ENCODE results near the gene CD300LG.
A peak's percentile ranks its signal among the peaks of the same experiment; 100 is the strongest.

Gene CD300LG

GRCh38 chr17:43907425-43907981, 60.5 kb downstream of the CD300LG start, which contains the start of gene MPP2:
MPP2 (minus strand) TSS chr17:43907536; CDS start chr17:43904460, 3,076 bp downstream.
- DNase-seq (ENCODE audit: low spot score in 2 of 2) (peak; percentile 30 to 57), ATAC-seq (ENCODE audit: low read depth) (peak; percentile 66)
- Mint-ChIP-seq H3K27ac (no peak within 1 kb of the TSS), H3K9me3 (no peaks in the 10 kb centered on the region), H3K4me3 (peak within 1 kb of the TSS; percentile 78), H3K27me3 (peaks cover 17% of the 10 kb centered on the region), H3K4me1 (peaks cover 11% of the 10 kb centered on the region), H3K36me3 (no peaks in the 10 kb centered on the region)

GRCh38 chr17:43907998-43908721, 61.2 kb downstream of the CD300LG start:
- no peak overlapping the region for H3K4me3 Mint-ChIP-seq
- no peak overlapping the region for H3K27ac Mint-ChIP-seq
- no peaks in the 10 kb centered on the region for H3K36me3 Mint-ChIP-seq
- DNase-seq (ENCODE audit: low spot score in 2 of 2) (no peak), ATAC-seq (ENCODE audit: low read depth) (peak; percentile 48)
- H3K27me3 Mint-ChIP-seq, result peaks cover 17% of the 10 kb centered on the region
- H3K9me3 Mint-ChIP-seq, result no peaks in the 10 kb centered on the region
- H3K4me1 Mint-ChIP-seq, result peaks cover 11% of the 10 kb centered on the region

- Mint-ChIP-seq H3K27ac (no peak overlapping the region), H3K27me3 (peaks cover 7% of the 10 kb centered on the region), H3K9me3 (no peaks in the 10 kb centered on the region), H3K4me1 (peaks cover 11% of the 10 kb centered on the region), H3K4me3 (no peak overlapping the region), H3K36me3 (no peaks in the 10 kb centered on the region)
- DNase-seq (ENCODE audit: low spot score in 2 of 2) (no peak), ATAC-seq (ENCODE audit: low read depth) (no peak)
Measured at GRCh38 chr17:43909537-43910231, 62.7 kb downstream of the CD300LG start.

GRCh38 chr17:43911904-43912303, 64.9 kb downstream of the CD300LG start:
- no peak for ATAC-seq (ENCODE audit: low read depth)
- Mint-ChIP-seq H3K27me3 (peaks cover under 1% of the 10 kb centered on the region), H3K4me1 (peaks cover 8% of the 10 kb centered on the region), H3K36me3 (no peaks in the 10 kb centered on the region), H3K4me3 (no peak overlapping the region), H3K27ac (no peak overlapping the region), H3K9me3 (no peaks in the 10 kb centered on the region)
- no peak for DNase-seq (ENCODE audit: low spot score in 2 of 2)

- Mint-ChIP-seq H3K4me3 (no peak overlapping the region), H3K27ac (no peak overlapping the region), H3K9me3 (no peaks in the 10 kb centered on the region), H3K36me3 (no peaks in the 10 kb centered on the region), H3K4me1 (peaks cover 6% of the 10 kb centered on the region), H3K27me3 (no peaks in the 10 kb centered on the region)
- no peak for ATAC-seq (ENCODE audit: low read depth)
- DNase-seq (ENCODE audit: low spot score in 2 of 2), result no peak
Measured at GRCh38 chr17:43912635-43913304, 65.8 kb downstream of the CD300LG start.
